ENCODE results near the gene PLA2G4A. TPM values are rescaled to one million over a fixed set of nuclear protein-coding genes. Genes with fewer than 3 reads are reported as not detected.

The PLA2G4A gene
- polyA plus RNA-seq, 1 of the 3 experiments (the other 2 are of a cell fraction), result 0.26 TPM

- no peaks in the 10 kb centered on the region for H3K9me2 ChIP-seq
- no peak overlapping the region for H3K9ac ChIP-seq
- no peaks in the 10 kb centered on the region for H3K79me2 ChIP-seq (ENCODE audit: insufficient read depth)
- no peak for TF ChIP-seq EZH2phosphoT487 (IDR thresholded peaks at IDR 0.05; ENCODE audit: borderline replicate concordance, low read depth)
- TF ChIP-seq ZBTB33 (IDR thresholded peaks at IDR 0.05; ENCODE audit: borderline replicate concordance, low read depth), result no peak
- no peak for TF ChIP-seq TEAD4 (IDR thresholded peaks at IDR 0.05; ENCODE audit: borderline replicate concordance, insufficient read depth)
- TF ChIP-seq TCF12 (IDR thresholded peaks at IDR 0.05), result no peak
- no peak for TF ChIP-seq FOXM1 (IDR thresholded peaks at IDR 0.05; ENCODE audit: low read depth)
- TF ChIP-seq MEF2A (IDR thresholded peaks at IDR 0.05; ENCODE audit: borderline replicate concordance, low read depth), result no peak
- TF ChIP-seq PBX3 (IDR thresholded peaks at IDR 0.05), result no peak
- TF ChIP-seq MXI1 (IDR thresholded peaks at IDR 0.05; ENCODE audit: low read depth, low read length), result no peak
- TF ChIP-seq RFX5 (IDR thresholded peaks at IDR 0.05; ENCODE audit: low read length), result no peak
- TF ChIP-seq SMC3 (IDR thresholded peaks at IDR 0.05; ENCODE audit: low read depth, low read length), result no peak
- no peak for TF ChIP-seq YY1 (IDR thresholded peaks at IDR 0.05; ENCODE audit: low read depth)
- no peak for TF ChIP-seq TAF1 (IDR thresholded peaks at IDR 0.05; ENCODE audit: borderline replicate concordance, low read depth, low read length)
- TF ChIP-seq RXRA (IDR thresholded peaks at IDR 0.05; ENCODE audit: borderline replicate concordance, low read depth), result no peak
- no peak for TF ChIP-seq CTCF (IDR thresholded peaks at IDR 0.05)
- TF ChIP-seq NRF1 (IDR thresholded peaks at IDR 0.05; ENCODE audit: low read depth, low read length), result no peak
- no peak overlapping the region for H3K4me2 ChIP-seq
- H3K4me3 ChIP-seq (ENCODE audit: low read depth in 2 of 2, low read length in 1 of 2), result no peak overlapping the region
- no peak overlapping the region for H2AFZ ChIP-seq (ENCODE audit: low read depth)
- ChIA-PET POLR2A (no interaction called here), CTCF (no interaction called here)
- no peaks in the 10 kb centered on the region for H4K20me1 ChIP-seq (ENCODE audit: insufficient read depth)
- peaks cover 6% of the 10 kb centered on the region for H3F3A ChIP-seq (replicated peaks; ENCODE audit: insufficient read depth)
- H3K36me3 ChIP-seq (replicated peaks in 1 of 2; ENCODE audit: control insufficient read depth in 1 of 2, insufficient read depth in 2 of 2, low read length in 1 of 2), result no peaks in the 10 kb centered on the region
- H3K27me3 ChIP-seq (ENCODE audit: insufficient read depth), result no peaks in the 10 kb centered on the region
- H3K4me1 ChIP-seq (ENCODE audit: control insufficient read depth in 1 of 2, insufficient read depth in 2 of 2, low read depth in 1 of 2, low read length in 1 of 2), result no peaks in the 10 kb centered on the region
- 23% methylated on average over 1 of the region's 1 CpG for WGBS (ENCODE audit: low lambda C conversion rate)
- peak overlapping the region in 1 of 2 experiments; percentile 49; a peak in 1 of 4 replicates for H3K27ac ChIP-seq (ENCODE audit: low read depth in 2 of 2, low read length in 1 of 2)
- no peak for DNase-seq
- H3K9me3 ChIP-seq, result no peaks in the 10 kb centered on the region
Measured at GRCh38 chr1:186811892-186812291, 16.9 kb upstream of the PLA2G4A start.
